HepG2 (cell line): ENCODE results near the gene TNRC18. TPM values are rescaled to one million over a fixed set of nuclear protein-coding genes. Genes with fewer than 3 reads are reported as not detected.
A peak's percentile ranks its signal among the peaks of the same experiment; 100 is the strongest.

Experiments
- GLI4 ChIP-seq: sonication (generic); formaldehyde crosslinking; IDR thresholded peaks from 2 replicates; pipeline ENCODE4 v1.5.1; 2020; ENCODE audit warnings: missing genetic modification reagents, mild to moderate bottlenecking, moderate library complexity, borderline replicate concordance
- JARID2 ChIP-seq: sonication (generic); formaldehyde crosslinking; IDR thresholded peaks from 2 replicates; pipeline ENCODE4 v1.8.1; 2023; ENCODE audit warnings: missing genetic modification reagents, inconsistent platforms; ENCODE audit not compliant: insufficient replicate concordance
- MLLT10 ChIP-seq: sonication (generic); formaldehyde crosslinking; IDR thresholded peaks from 2 replicates; pipeline ENCODE4 v1.4.0; 2020; ENCODE audit warnings: missing genetic modification reagents
- NFE2L2 ChIP-seq: fragments of 150-350 bp; IDR thresholded peaks from 2 replicates; pipeline ENCODE4 v1.6.1; 2014; ENCODE audit warnings: low read length
- PTBP1 ChIP-seq: fragments of 200-400 bp; formaldehyde crosslinking; IDR thresholded peaks from 2 replicates; pipeline ENCODE4 v1.6.1; 2018; ENCODE audit warnings: low read length, low read depth; ENCODE audit not compliant: poor library complexity, severe bottlenecking
- TCF12 ChIP-seq, 2 experiments: fragments of 450-650 bp in 1 of 2; sonication (generic) in 1 of 2; formaldehyde crosslinking in 1 of 2; IDR thresholded peaks; 2 replicates each; pipeline versions ENCODE4 v1.6.1 to v1.8.0; 2017 to 2022; ENCODE audit warnings: antibody characterized with exemption in 1 of 2, mild to moderate bottlenecking in 1 of 2, missing genetic modification reagents in 1 of 2, moderate library complexity in 1 of 2
- TMF1 ChIP-seq: sonication (generic); formaldehyde crosslinking; IDR thresholded peaks from 2 replicates; pipeline ENCODE4 v1.8.1; 2022; ENCODE audit warnings: low read depth, missing genetic modification reagents
- ZNF777 ChIP-seq: sonication (generic); formaldehyde crosslinking; IDR thresholded peaks from 2 replicates; pipeline ENCODE4 v1.4.0; 2020; ENCODE audit warnings: missing genetic modification reagents
- ZSCAN30 ChIP-seq: sonication (generic); formaldehyde crosslinking; IDR thresholded peaks from 2 replicates; pipeline ENCODE4 v1.5.0; 2020; ENCODE audit warnings: mild to moderate bottlenecking, missing genetic modification reagents
- polyA plus RNA-seq, 8 experiments: library from polyadenylated mRNA; depleted of rRNA in 3 of 8; stranded (reverse) in 7 of 8; unstranded in 1 of 8; fragments of >200 nt; fragmentation: Illumina TruSeq in 4 of 8; extraction: Trizol in 4 of 8; gene quantifications; 2 replicates each; pipeline versions ENCODE4 v1.2.1 to v1.2.3, GENCODE V29; 2011 to 2016; ENCODE audit warnings: low read depth in 4 of 8, missing spikeins in 1 of 8, mixed read lengths in 1 of 8; ENCODE audit not compliant: insufficient read depth in 1 of 8
- total RNA-seq, 5 experiments: library from RNA; depleted of rRNA; stranded (reverse); fragments of >200 nt; fragmentation: Illumina TruSeq; extraction: Trizol; gene quantifications; 2 replicates each; pipeline ENCODE4 v1.2.3, GENCODE V29; 2016; ENCODE audit warnings: low read depth in 1 of 5
- TF ChIP-seq, protein P1 (sequence below): sonication (generic); formaldehyde crosslinking; IDR thresholded peaks from 2 replicates; pipeline ENCODE4 v1.5.1; 2020; ENCODE audit warnings: mild to moderate bottlenecking, missing genetic modification reagents, moderate library complexity
- TF ChIP-seq, protein P2 (sequence below): sonication (generic); formaldehyde crosslinking; IDR thresholded peaks from 2 replicates; pipeline ENCODE4 v1.4.0; 2020; ENCODE audit warnings: mild to moderate bottlenecking, low read depth, missing genetic modification reagents
- TF ChIP-seq, protein P3 (sequence below): fragments of 450-650 bp; IDR thresholded peaks from 2 replicates; pipeline ENCODE4 v1.6.1; 2016
- TF ChIP-seq, protein P4 (sequence below): sonication (generic); formaldehyde crosslinking; IDR thresholded peaks from 2 replicates; pipeline ENCODE4 v1.4.0; 2020; ENCODE audit warnings: missing genetic modification reagents
- TF ChIP-seq, protein P5 (sequence below): fragments of 450-650 bp; IDR thresholded peaks from 2 replicates; pipeline ENCODE4 v1.6.1; 2017
- TF ChIP-seq, protein P6 (sequence below): sonication (generic); formaldehyde crosslinking; IDR thresholded peaks from 2 replicates; pipeline ENCODE4 v1.8.1; 2023; ENCODE audit warnings: missing genetic modification reagents, mild to moderate bottlenecking, borderline replicate concordance
- TF ChIP-seq, protein P7 (sequence below): sonication (generic); formaldehyde crosslinking; IDR thresholded peaks from 2 replicates; pipeline ENCODE4 v1.5.0; 2020; ENCODE audit warnings: missing genetic modification reagents, mild to moderate bottlenecking, borderline replicate concordance

TNRC18 gene
- total and polyA plus RNA-seq, 2 of the 13 experiments (the other 11 are each of a cell fraction or from before 2014, with no cell fraction given) = 11.7 to 17.4 TPM

DNA sequence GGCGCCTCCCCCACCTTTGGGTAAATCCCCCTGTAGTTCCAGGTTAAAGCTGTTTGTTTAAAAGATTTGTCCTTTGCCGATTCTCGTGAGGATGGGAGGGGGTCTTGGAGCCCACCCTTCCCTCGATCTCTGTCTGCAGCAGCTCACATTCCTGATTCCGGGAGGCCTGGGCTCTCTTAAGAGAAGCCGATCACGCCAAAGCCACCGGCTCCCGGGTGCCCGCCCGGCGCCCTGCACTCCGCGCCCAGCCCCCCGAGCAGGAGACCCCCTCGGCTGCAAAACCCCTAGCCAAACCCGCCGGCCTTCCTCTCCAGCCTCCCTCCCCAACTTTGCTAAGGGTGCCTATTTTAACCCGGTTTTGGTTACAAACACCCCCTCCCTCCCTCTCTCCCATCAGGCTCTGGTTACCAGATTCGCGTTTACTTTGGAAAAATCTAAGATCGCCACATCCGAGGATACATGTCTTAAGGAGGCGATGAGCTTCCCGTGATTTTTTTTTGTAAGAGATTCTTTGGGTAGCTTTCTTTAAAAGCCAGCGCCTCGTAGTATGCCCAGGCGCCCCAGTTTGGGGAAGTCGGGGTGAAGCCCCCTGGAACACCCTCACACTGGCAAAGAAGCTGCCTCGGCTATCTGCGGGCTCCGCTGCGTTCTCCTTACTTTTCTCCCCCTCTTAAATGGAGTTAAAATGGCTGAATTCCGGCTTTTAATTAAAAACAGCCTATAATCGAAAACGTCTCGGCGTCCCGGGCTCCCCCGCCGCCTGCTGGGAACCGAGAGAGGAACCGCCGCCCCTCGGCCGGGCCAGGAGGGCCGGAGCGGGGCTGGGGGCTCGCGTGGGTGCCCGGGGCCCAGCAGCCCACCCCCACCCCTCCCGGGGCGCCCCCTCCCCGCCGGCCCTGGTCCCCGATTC, 983 bp downstream of the TNRC18 start (continued):
- TF ChIP-seq, protein P1, sequence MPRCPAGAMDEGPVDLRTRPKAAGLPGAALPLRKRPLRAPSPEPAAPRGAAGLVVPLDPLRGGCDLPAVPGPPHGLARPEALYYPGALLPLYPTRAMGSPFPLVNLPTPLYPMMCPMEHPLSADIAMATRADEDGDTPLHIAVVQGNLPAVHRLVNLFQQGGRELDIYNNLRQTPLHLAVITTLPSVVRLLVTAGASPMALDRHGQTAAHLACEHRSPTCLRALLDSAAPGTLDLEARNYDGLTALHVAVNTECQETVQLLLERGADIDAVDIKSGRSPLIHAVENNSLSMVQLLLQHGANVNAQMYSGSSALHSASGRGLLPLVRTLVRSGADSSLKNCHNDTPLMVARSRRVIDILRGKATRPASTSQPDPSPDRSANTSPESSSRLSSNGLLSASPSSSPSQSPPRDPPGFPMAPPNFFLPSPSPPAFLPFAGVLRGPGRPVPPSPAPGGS (CRISPR knock-in tag) = no peak
- TF ChIP-seq MLLT10 (CRISPR knock-in tag) (no peak), ZNF777 (CRISPR knock-in tag) (no peak), TCF12 (IDR thresholded peaks at IDR 0.05) (no peak), TCF12 (CRISPR knock-in tag; IDR thresholded peaks at IDR 0.05) (no peak), JARID2 (CRISPR knock-in tag) (no peak), NFE2L2 (no peak), TMF1 (CRISPR knock-in tag) (no peak), GLI4 (CRISPR knock-in tag) (no peak), ZSCAN30 (no peak), PTBP1 (no peak)
- TF ChIP-seq, protein P2, sequence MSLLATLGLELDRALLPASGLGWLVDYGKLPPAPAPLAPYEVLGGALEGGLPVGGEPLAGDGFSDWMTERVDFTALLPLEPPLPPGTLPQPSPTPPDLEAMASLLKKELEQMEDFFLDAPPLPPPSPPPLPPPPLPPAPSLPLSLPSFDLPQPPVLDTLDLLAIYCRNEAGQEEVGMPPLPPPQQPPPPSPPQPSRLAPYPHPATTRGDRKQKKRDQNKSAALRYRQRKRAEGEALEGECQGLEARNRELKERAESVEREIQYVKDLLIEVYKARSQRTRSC (CRISPR knock-in tag) = no peak
- TF ChIP-seq, protein P3, sequence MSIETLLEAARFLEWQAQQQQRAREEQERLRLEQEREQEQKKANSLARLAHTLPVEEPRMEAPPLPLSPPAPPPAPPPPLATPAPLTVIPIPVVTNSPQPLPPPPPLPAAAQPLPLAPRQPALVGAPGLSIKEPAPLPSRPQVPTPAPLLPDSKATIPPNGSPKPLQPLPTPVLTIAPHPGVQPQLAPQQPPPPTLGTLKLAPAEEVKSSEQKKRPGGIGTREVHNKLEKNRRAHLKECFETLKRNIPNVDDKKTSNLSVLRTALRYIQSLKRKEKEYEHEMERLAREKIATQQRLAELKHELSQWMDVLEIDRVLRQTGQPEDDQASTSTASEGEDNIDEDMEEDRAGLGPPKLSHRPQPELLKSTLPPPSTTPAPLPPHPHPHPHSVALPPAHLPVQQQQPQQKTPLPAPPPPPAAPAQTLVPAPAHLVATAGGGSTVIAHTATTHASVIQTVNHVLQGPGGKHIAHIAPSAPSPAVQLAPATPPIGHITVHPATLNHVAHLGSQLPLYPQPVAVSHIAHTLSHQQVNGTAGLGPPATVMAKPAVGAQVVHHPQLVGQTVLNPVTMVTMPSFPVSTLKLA = no peak
- TF ChIP-seq, protein P4, sequence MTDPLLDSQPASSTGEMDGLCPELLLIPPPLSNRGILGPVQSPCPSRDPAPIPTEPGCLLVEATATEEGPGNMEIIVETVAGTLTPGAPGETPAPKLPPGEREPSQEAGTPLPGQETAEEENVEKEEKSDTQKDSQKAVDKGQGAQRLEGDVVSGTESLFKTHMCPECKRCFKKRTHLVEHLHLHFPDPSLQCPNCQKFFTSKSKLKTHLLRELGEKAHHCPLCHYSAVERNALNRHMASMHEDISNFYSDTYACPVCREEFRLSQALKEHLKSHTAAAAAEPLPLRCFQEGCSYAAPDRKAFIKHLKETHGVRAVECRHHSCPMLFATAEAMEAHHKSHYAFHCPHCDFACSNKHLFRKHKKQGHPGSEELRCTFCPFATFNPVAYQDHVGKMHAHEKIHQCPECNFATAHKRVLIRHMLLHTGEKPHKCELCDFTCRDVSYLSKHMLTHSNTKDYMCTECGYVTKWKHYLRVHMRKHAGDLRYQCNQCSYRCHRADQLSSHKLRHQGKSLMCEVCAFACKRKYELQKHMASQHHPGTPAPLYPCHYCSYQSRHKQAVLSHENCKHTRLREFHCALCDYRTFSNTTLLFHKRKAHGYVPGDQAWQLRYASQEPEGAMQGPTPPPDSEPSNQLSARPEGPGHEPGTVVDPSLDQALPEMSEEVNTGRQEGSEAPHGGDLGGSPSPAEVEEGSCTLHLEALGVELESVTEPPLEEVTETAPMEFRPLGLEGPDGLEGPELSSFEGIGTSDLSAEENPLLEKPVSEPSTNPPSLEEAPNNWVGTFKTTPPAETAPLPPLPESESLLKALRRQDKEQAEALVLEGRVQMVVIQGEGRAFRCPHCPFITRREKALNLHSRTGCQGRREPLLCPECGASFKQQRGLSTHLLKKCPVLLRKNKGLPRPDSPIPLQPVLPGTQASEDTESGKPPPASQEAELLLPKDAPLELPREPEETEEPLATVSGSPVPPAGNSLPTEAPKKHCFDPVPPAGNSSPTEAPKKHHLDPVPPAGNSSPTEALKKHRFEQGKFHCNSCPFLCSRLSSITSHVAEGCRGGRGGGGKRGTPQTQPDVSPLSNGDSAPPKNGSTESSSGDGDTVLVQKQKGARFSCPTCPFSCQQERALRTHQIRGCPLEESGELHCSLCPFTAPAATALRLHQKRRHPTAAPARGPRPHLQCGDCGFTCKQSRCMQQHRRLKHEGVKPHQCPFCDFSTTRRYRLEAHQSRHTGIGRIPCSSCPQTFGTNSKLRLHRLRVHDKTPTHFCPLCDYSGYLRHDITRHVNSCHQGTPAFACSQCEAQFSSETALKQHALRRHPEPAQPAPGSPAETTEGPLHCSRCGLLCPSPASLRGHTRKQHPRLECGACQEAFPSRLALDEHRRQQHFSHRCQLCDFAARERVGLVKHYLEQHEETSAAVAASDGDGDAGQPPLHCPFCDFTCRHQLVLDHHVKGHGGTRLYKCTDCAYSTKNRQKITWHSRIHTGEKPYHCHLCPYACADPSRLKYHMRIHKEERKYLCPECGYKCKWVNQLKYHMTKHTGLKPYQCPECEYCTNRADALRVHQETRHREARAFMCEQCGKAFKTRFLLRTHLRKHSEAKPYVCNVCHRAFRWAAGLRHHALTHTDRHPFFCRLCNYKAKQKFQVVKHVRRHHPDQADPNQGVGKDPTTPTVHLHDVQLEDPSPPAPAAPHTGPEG (CRISPR knock-in tag) = 0 out of 2 replicates have a peak, but pooled peaks have one; percentile 22
- TF ChIP-seq, protein P5, sequence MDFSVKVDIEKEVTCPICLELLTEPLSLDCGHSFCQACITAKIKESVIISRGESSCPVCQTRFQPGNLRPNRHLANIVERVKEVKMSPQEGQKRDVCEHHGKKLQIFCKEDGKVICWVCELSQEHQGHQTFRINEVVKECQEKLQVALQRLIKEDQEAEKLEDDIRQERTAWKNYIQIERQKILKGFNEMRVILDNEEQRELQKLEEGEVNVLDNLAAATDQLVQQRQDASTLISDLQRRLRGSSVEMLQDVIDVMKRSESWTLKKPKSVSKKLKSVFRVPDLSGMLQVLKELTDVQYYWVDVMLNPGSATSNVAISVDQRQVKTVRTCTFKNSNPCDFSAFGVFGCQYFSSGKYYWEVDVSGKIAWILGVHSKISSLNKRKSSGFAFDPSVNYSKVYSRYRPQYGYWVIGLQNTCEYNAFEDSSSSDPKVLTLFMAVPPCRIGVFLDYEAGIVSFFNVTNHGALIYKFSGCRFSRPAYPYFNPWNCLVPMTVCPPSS = no peak
- TF ChIP-seq, protein P6, sequence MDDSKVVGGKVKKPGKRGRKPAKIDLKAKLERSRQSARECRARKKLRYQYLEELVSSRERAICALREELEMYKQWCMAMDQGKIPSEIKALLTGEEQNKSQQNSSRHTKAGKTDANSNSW (CRISPR knock-in tag) = no peak
- TF ChIP-seq, protein P7, sequence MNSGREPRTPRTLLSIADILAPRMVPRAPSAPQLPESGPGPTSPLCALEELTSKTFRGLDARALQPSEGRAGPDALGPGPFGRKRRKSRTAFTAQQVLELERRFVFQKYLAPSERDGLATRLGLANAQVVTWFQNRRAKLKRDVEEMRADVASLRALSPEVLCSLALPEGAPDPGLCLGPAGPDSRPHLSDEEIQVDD = no peak
